ENCODE results near the gene ITGB6.

The ITGB6 gene

GRCh38 chr2:160055726-160056108 lies 144.4 kb downstream of the ITGB6 start:
- Mint-ChIP-seq H3K4me1 (no peaks in the 10 kb centered on the region), H3K27me3 (peaks cover 30% of the 10 kb centered on the region), H3K4me3 (no peak overlapping the region), H3K36me3 (ENCODE audit: low read depth) (no peaks in the 10 kb centered on the region), H3K9me3 (no peaks in the 10 kb centered on the region), H3K27ac (no peak overlapping the region)
- DNase-seq: no peak
- ATAC-seq: no peak

DNA sequence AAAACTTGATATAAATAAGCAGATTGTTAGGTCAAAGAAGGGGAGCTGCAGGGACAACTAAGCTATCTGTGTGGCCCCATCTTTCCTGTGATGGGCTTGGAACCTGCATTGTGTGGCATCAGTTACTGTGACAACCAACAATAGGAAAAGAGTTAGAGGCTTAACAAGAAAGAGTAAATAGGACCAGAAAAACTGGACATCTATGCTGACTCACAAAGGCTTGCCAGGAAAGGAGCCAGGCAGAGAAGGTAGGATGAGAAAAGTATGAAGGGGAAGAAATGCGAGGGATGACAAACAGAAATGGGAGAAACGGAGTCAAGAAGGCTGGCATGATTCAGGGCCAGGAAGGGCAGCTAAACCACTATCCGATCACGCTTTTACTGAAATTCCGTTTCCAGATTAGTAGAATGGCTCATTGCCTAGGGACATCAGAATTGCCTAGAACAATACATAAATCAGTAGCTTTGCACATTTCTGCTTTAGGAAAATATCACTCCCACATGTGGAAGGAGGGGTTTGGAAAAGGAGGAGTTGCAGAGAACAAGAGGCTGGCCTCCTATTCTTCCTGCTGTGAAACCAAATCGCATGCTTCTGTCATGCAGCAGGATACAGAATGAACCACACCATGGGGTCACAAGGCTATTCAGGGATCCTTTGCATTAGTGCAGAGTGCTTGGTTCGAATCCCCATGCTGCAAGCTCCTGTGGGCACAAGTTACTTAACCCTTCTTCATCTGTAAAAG lies 144.9 kb downstream of the ITGB6 start:
- Mint-ChIP-seq H3K27me3 (peaks cover 24% of the 10 kb centered on the region), H3K9me3 (no peaks in the 10 kb centered on the region), H3K36me3 (ENCODE audit: low read depth) (no peaks in the 10 kb centered on the region), H3K4me3 (no peak overlapping the region), H3K4me1 (no peaks in the 10 kb centered on the region), H3K27ac (no peak overlapping the region)
- DNase-seq (no peak), ATAC-seq (no peak)

GRCh38 chr2:160053946-160054345 lies 146.1 kb downstream of the ITGB6 start:
- DNase-seq (no peak), ATAC-seq (no peak)
- H3K4me3 Mint-ChIP-seq: no peak overlapping the region
- no peak overlapping the region for H3K27ac Mint-ChIP-seq
- no peaks in the 10 kb centered on the region for H3K4me1 Mint-ChIP-seq
- no peaks in the 10 kb centered on the region for H3K9me3 Mint-ChIP-seq
- peaks cover 13% of the 10 kb centered on the region for H3K27me3 Mint-ChIP-seq
- no peaks in the 10 kb centered on the region for H3K36me3 Mint-ChIP-seq (ENCODE audit: low read depth)

GRCh38 chr2:160052531-160052930 lies 147.5 kb downstream of the ITGB6 start:
- H3K9me3 Mint-ChIP-seq: no peaks in the 10 kb centered on the region
- ATAC-seq: no peak
- no peaks in the 10 kb centered on the region for H3K4me1 Mint-ChIP-seq
- H3K27ac Mint-ChIP-seq: no peak overlapping the region
- no peaks in the 10 kb centered on the region for H3K36me3 Mint-ChIP-seq (ENCODE audit: low read depth)
- no peak overlapping the region for H3K4me3 Mint-ChIP-seq
- peaks cover 8% of the 10 kb centered on the region for H3K27me3 Mint-ChIP-seq
- DNase-seq: no peak

DNA sequence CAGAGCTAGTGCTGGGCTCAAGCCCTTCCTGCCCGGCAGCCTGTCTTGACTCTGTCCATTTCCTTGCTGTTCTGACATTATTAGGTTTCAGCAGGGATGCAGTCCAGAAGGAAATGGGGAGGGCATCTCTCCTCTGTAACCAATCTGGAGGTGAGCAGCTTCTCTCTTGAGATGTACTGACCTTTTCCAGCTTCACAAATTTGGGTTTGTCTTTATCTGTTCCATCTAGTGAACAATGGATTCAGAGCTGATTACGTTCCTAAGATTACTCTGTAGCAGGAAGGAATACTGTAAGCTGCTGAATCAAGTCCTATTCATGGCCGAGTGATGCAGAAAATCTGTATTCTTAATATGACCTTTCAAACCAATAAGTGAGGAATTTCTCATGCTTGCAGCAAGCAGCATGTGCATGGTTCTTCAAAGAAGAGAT lies 148.7 kb downstream of the ITGB6 start:
- H3K27ac Mint-ChIP-seq: no peak overlapping the region
- ATAC-seq: no peak
- H3K4me1 Mint-ChIP-seq: no peaks in the 10 kb centered on the region
- H3K4me3 Mint-ChIP-seq: no peak overlapping the region
- peaks cover 9% of the 10 kb centered on the region for H3K27me3 Mint-ChIP-seq
- H3K9me3 Mint-ChIP-seq: no peaks in the 10 kb centered on the region
- DNase-seq: no peak
- no peaks in the 10 kb centered on the region for H3K36me3 Mint-ChIP-seq (ENCODE audit: low read depth)

DNA sequence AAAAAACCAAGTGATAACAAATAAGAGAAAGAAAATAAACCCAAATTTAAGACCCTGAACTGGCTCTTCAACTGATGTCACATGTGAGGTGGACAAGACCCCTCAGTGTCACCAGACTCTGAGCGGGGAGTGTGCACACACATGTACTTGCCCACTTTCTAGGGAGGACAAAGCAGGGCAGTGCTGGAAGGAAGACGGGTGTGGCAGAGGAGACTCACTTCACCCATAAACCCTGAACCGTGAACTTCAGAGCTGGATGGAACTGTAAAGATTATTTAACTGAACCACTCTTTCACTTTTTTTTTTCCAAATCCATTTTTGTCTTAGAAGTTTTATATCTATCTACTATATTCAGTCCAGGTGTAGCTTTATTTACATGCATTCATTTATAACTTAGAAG lies 149.9 kb downstream of the ITGB6 start:
- no peak overlapping the region for H3K27ac Mint-ChIP-seq
- peaks cover 9% of the 10 kb centered on the region for H3K27me3 Mint-ChIP-seq
- no peak overlapping the region for H3K4me3 Mint-ChIP-seq
- ATAC-seq (no peak), DNase-seq (no peak)
- H3K4me1 Mint-ChIP-seq: no peaks in the 10 kb centered on the region
- H3K9me3 Mint-ChIP-seq: no peaks in the 10 kb centered on the region
- no peaks in the 10 kb centered on the region for H3K36me3 Mint-ChIP-seq (ENCODE audit: low read depth)

Data from activated naive CD8-positive, alpha-beta T cell treated with anti-CD3 and anti-CD28 coated beads, Interleukin-2, amount 50 U/mL, for 24 hours (primary cell).